ENCODE measurements around the gene OTX1. TPM values are rescaled to one million over a fixed set of nuclear protein-coding genes. Genes with fewer than 3 reads are reported as not detected.

The OTX1 gene
- total and polyA plus RNA-seq, 9 of the 15 experiments (the other 6 are each of a cell fraction or from before 2014, with no cell fraction given): 0.18 to 7.1 (median 0.58) TPM

- H4K20me1 ChIP-seq (replicated peaks; ENCODE audit: control insufficient read depth, insufficient read depth, low read length): no peaks in the 10 kb centered on the region
- no peaks in the 10 kb centered on the region for H3K36me3 ChIP-seq (ENCODE audit: control insufficient read depth, insufficient read depth, low read length)
- ATAC-seq (no peak), FAIRE-seq (no peak), DNase-seq (ENCODE audit: extremely low read depth in 1 of 4, low spot score in 3 of 4) (no peak)
- no peaks in the 10 kb centered on the region for H3K4me1 ChIP-seq (replicated peaks in 1 of 2; ENCODE audit: control insufficient read depth in 2 of 2, insufficient read depth in 2 of 2, low read length in 2 of 2)
- POLR2A ChIA-PET: no interaction called here
- no peak for TF ChIP-seq ZNF507 (tag; conservative IDR thresholded peaks at IDR 0.05)
- intact Hi-C loops (cut with micrococcal nuclease): no loop called here
- peaks cover 0 to 3% of the 10 kb centered on the region in 2 experiments; a peak in 1 of 5 replicates for H3K27me3 ChIP-seq (ENCODE audit: control insufficient read depth in 2 of 2, insufficient read depth in 2 of 2, low read length in 2 of 2)
- no peak overlapping the region for H3K9ac ChIP-seq (ENCODE audit: insufficient read depth in 1 of 2, low read depth in 2 of 2, low read length in 2 of 2)
- no peak overlapping the region for H3K4me2 ChIP-seq (ENCODE audit: insufficient read depth, low read length)
- no peaks in the 10 kb centered on the region for H3K9me3 ChIP-seq (replicated peaks; ENCODE audit: control insufficient read depth, insufficient read depth, low read depth, low read length)
- H3K79me2 ChIP-seq (ENCODE audit: control insufficient read depth, insufficient read depth, low read length): no peaks in the 10 kb centered on the region
- no peak overlapping the region for H3K4me3 ChIP-seq
- 7% methylated on average over 4 of the region's 4 CpGs for WGBS (ENCODE audit: insufficient coverage, low coverage, missing lambda C conversion rate)
- CTCF ChIA-PET (ENCODE audit: low intra/inter-chr PET ratio): no interaction called here
- no peak overlapping the region for H2AFZ ChIP-seq (ENCODE audit: low read depth, low read length)
- H3K27ac ChIP-seq (ENCODE audit: extremely low read depth, low read depth, low read length): no peak overlapping the region
- H3K9me1 ChIP-seq (ENCODE audit: control insufficient read depth, insufficient read depth, low read length): no peaks in the 10 kb centered on the region
- no TSS peak for BruUV-seq (replicated peaks)
- in situ Hi-C loops (cut with MboI): no loop called here
These were observed 14.0 kb downstream of the OTX1 start for GRCh38 chr2:63064661-63065060.

GRCh38 chr2:63066265-63066664 lies 15.6 kb downstream of the OTX1 start:
- no peak overlapping the region for H3K4me3 ChIP-seq
- BruUV-seq (replicated peaks): no TSS peak
- 0% methylated on average over 3 of the region's 3 CpGs for WGBS (ENCODE audit: insufficient coverage, low coverage, missing lambda C conversion rate)
- ATAC-seq (no peak), FAIRE-seq (no peak), DNase-seq (ENCODE audit: extremely low read depth in 1 of 4, low spot score in 3 of 4) (no peak)
- no peak overlapping the region for H2AFZ ChIP-seq (ENCODE audit: low read depth, low read length)
- H3K9me1 ChIP-seq (ENCODE audit: control insufficient read depth, insufficient read depth, low read length): no peaks in the 10 kb centered on the region
- no peak overlapping the region for H3K9ac ChIP-seq (ENCODE audit: insufficient read depth in 1 of 2, low read depth in 2 of 2, low read length in 2 of 2)
- in situ Hi-C loops (cut with MboI): no loop called here
- CTCF ChIA-PET (ENCODE audit: low intra/inter-chr PET ratio): no interaction called here
- H3K27me3 ChIP-seq (ENCODE audit: control insufficient read depth in 2 of 2, insufficient read depth in 2 of 2, low read length in 2 of 2): peaks cover 0 to 3% of the 10 kb centered on the region in 2 experiments; a peak in 1 of 5 replicates
- POLR2A ChIA-PET: interaction anchor here (0.7 kb wide), 1 partner anchor 66 kb away, joined by 3 read pairs; no protein-coding TSS in a partner anchor
- H4K20me1 ChIP-seq (replicated peaks; ENCODE audit: control insufficient read depth, insufficient read depth, low read length): no peaks in the 10 kb centered on the region
- no peaks in the 10 kb centered on the region for H3K9me3 ChIP-seq (replicated peaks; ENCODE audit: control insufficient read depth, insufficient read depth, low read depth, low read length)
- intact Hi-C loops (cut with micrococcal nuclease): no loop called here
- no peak overlapping the region for H3K27ac ChIP-seq (ENCODE audit: extremely low read depth, low read depth, low read length)
- H3K4me1 ChIP-seq (replicated peaks in 1 of 2; ENCODE audit: control insufficient read depth in 2 of 2, insufficient read depth in 2 of 2, low read length in 2 of 2): no peaks in the 10 kb centered on the region
- H3K36me3 ChIP-seq (ENCODE audit: control insufficient read depth, insufficient read depth, low read length): no peaks in the 10 kb centered on the region
- H3K4me2 ChIP-seq (ENCODE audit: insufficient read depth, low read length): no peak overlapping the region
- H3K79me2 ChIP-seq (ENCODE audit: control insufficient read depth, insufficient read depth, low read length): no peaks in the 10 kb centered on the region
- TF ChIP-seq ZNF384 (IDR thresholded peaks at IDR 0.05; ENCODE audit: low read depth, low read length) (no peak), MYNN (IDR thresholded peaks at IDR 0.05) (no peak), MYNN (CRISPR knock-in tag; IDR thresholded peaks at IDR 0.05) (no peak), NEUROD1 (IDR thresholded peaks at IDR 0.05; ENCODE audit: borderline replicate concordance, low read depth, low read length, partially characterized antibody) (no peak), SAFB2 (IDR thresholded peaks at IDR 0.05; ENCODE audit: borderline replicate concordance, low read depth, low read length, severe bottlenecking) (no peak), AFF1 (IDR thresholded peaks at IDR 0.05; ENCODE audit: low read depth in 1 of 2, partially characterized antibody in 2 of 2) (no peak), U2AF2 (optimal IDR thresholded peaks at IDR 0.05; ENCODE audit: low read depth, low read length) (no peak), ZNF444 (CRISPR knock-in tag; IDR thresholded peaks at IDR 0.05) (no peak), NCOA6 (IDR thresholded peaks at IDR 0.05) (no peak), MTA3 (IDR thresholded peaks at IDR 0.05; ENCODE audit: borderline replicate concordance) (no peak), ZNF740 (CRISPR knock-in tag; IDR thresholded peaks at IDR 0.05) (no peak), ZNF740 (tag; IDR thresholded peaks at IDR 0.05) (no peak)
